GM21515 (cell line): Measurements from ENCODE around the gene NAP1L4.
"Not testable (repeated sequence)": the region's sequence is repeated elsewhere in the genome, so short reads cannot be mapped to it uniquely, and the experiment has no call there.

Experiments
- ATAC-seq: cut with Tn5 transposase; IDR thresholded peaks from one replicate; pipeline ENCODE4 v1.9.1; 2021; ENCODE audit not compliant: unreplicated experiment

NAP1L4 gene

GRCh38 chr11:2911785-2912391 lies 80.2 kb downstream of the NAP1L4 start:
- ATAC-seq: no peak

GRCh38 chr11:2911088-2911784 lies 80.9 kb downstream of the NAP1L4 start:
- ATAC-seq: no peak

- ATAC-seq: no peak
Measured at GRCh38 chr11:2910401-2910955, 81.7 kb downstream of the NAP1L4 start.

GRCh38 chr11:2909133-2909902 lies 82.8 kb downstream of the NAP1L4 start:
- ATAC-seq: no peak

GRCh38 chr11:2908130-2908529 lies 84.0 kb downstream of the NAP1L4 start:
- no peak for ATAC-seq

- ATAC-seq: not testable (repeated sequence)
Measured at GRCh38 chr11:2905299-2905698, 86.8 kb downstream of the NAP1L4 start.

GRCh38 chr11:2904153-2905052 lies 87.7 kb downstream of the NAP1L4 start:
- ATAC-seq: no peak

- no peak for ATAC-seq
Measured at GRCh38 chr11:2903672-2904011, 88.5 kb downstream of the NAP1L4 start.

GRCh38 chr11:2902784-2903671 lies 89.1 kb downstream of the NAP1L4 start:
- no peak for ATAC-seq

GRCh38 chr11:2901854-2902783 lies 90.0 kb downstream of the NAP1L4 start:
- peak; percentile 94 for ATAC-seq

- ATAC-seq: no peak
Measured at GRCh38 chr11:2901196-2901796, 90.8 kb downstream of the NAP1L4 start.

- ATAC-seq: no peak
Measured at GRCh38 chr11:2899080-2899783, 92.9 kb downstream of the NAP1L4 start.

GRCh38 chr11:2898366-2899079 lies 93.6 kb downstream of the NAP1L4 start:
- no peak for ATAC-seq

- ATAC-seq: no peak
Measured at GRCh38 chr11:2897048-2897447, 95.1 kb downstream of the NAP1L4 start.

GRCh38 chr11:2896047-2896446 lies 96.1 kb downstream of the NAP1L4 start:
- ATAC-seq: no peak
